HAP-1 (cell line): ENCODE results near the gene TTC23L.
A peak's percentile ranks its signal among the peaks of the same experiment; 100 is the strongest.
"Not testable (repeated sequence)": the region's sequence is repeated elsewhere in the genome, so short reads cannot be mapped to it uniquely, and the experiment has no call there.

Experiments
- DNase-seq, 2 experiments: peaks; one replicate each; pipeline ENCODE4 v3.0.0-alpha.2; 2016 to 2020; ENCODE audit warnings: low spot score in 2 of 2
- H3K27me3 ChIP-seq: fragments of 250-450 bp; sonication (Bioruptor Pico); 2 replicates; pipeline ENCODE4 v1.5.1; 2020; ENCODE audit warnings: low read depth, mild to moderate bottlenecking, moderate library complexity
- H3K36me3 ChIP-seq: fragments of 250-450 bp; sonication (Bioruptor Pico); replicated peaks from 2 replicates; pipeline ENCODE4 v1.5.1; 2020; ENCODE audit warnings: mild to moderate bottlenecking
- H3K4me1 ChIP-seq: fragments of 250-450 bp; sonication (Bioruptor Pico); 2 replicates; pipeline ENCODE4 v1.5.1; 2020; ENCODE audit warnings: mild to moderate bottlenecking
- H3K4me3 ChIP-seq: fragments of 250-450 bp; sonication (Bioruptor Pico); 2 replicates; pipeline ENCODE4 v1.5.1; 2020; ENCODE audit warnings: mild to moderate bottlenecking, moderate library complexity
- H3K9me3 ChIP-seq: fragments of 250-450 bp; sonication (Bioruptor Pico); 2 replicates; pipeline ENCODE4 v1.5.1; 2020; ENCODE audit warnings: mild to moderate bottlenecking, moderate library complexity
- in situ Hi-C: fragments of 300-500 bp; cut with MboI; formaldehyde crosslinking; loops from 3 replicates; pipeline ENCODE4 v1.14.3; 2020; ENCODE audit warnings: low sequenced_read_pairs, inconsistent platforms, mixed read lengths

Gene TTC23L

GRCh38 chr5:34897646-34898045 is 58.7 kb downstream of the TTC23L start:
- H3K27me3 ChIP-seq, result no peaks in the 10 kb centered on the region
- no peak overlapping the region for H3K4me3 ChIP-seq
- in situ Hi-C loops, result loop anchor here (5.0 to 25.0 kb wide), 3 partner anchors 373 to 710 kb away; no protein-coding TSS in a partner anchor
- no peaks in the 10 kb centered on the region; the same call in 1 of the 2 replicates for H3K36me3 ChIP-seq
- no peak for DNase-seq
- no peaks in the 10 kb centered on the region; the same call in 1 of the 2 replicates for H3K4me1 ChIP-seq
- no peaks in the 10 kb centered on the region for H3K9me3 ChIP-seq

DNA sequence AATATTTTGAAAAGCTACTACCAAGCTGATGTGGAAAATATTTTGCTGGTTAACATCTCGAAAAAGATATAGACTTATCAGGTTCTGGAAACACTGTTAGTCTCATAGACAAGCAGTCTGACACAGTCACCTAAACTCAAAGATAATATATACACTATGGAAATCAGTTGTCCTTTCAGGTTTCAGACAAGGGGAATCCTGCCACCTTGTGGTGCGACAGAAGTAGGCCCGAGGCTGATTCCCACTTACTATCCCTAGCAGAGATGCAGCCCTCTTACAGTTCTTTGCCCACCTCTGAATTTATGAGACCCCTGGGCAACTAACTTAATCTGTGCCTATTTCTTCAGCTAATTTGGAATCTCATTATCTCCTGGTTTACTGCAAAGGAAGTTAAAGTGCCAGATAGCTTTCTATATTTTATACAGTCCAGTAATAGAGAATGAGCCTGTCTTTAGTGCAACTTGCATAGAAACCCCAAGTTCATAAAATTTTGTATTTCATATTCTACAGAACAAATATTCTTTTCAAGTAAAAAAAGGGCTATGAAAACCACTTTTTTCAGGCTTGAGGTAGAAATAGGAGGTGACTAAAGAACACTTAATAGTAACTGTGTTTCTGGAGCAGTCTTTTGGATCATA is 59.4 kb downstream of the TTC23L start:
- Histone ChIP-seq H3K36me3 (no peaks in the 10 kb centered on the region; the same call in 1 of the 2 replicates), H3K4me1 (no peaks in the 10 kb centered on the region; the same call in 1 of the 2 replicates), H3K4me3 (no peak overlapping the region), H3K27me3 (no peaks in the 10 kb centered on the region), H3K9me3 (no peaks in the 10 kb centered on the region)
- in situ Hi-C loops, result loop anchor here (5.0 to 25.0 kb wide), 3 partner anchors 374 to 711 kb away; no protein-coding TSS in a partner anchor
- DNase-seq, result peak; percentile 70 to 75

DNA sequence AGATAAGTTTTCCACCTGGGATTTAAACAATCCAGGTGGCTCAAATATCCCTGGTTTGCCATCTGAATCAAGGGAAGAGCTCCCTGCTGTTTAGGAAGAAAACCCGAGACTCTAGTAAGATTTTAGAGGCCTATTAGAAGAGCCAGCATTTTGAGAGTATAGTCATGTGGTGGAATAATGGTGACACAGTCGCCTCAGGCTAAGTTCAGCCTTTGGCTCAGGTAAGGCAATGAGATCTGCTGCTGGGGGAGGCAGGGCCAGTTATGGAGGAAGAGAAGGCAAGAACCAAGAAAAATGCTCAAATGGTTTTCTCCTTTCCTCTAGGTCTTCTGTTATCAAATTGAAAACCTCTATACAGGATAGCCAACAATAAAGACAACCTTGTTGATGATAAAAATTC is 60.1 kb downstream of the TTC23L start:
- Histone ChIP-seq H3K4me1 (no peaks in the 10 kb centered on the region), H3K4me3 (no peak overlapping the region), H3K36me3 (no peaks in the 10 kb centered on the region; the same call in 1 of the 2 replicates), H3K9me3 (no peaks in the 10 kb centered on the region), H3K27me3 (no peaks in the 10 kb centered on the region)
- no peak for DNase-seq
- in situ Hi-C loops, result loop anchor here (5.0 to 25.0 kb wide), 3 partner anchors 374 to 712 kb away; no protein-coding TSS in a partner anchor

- H3K9me3 ChIP-seq, result no peaks in the 10 kb centered on the region
- no peaks in the 10 kb centered on the region for H3K4me1 ChIP-seq
- no peak for DNase-seq
- no peaks in the 10 kb centered on the region for H3K27me3 ChIP-seq
- in situ Hi-C loops, result no loop called here
- no peak overlapping the region for H3K4me3 ChIP-seq
- H3K36me3 ChIP-seq, result peaks cover 5% of the 10 kb centered on the region; the same call in 1 of the 2 replicates
Observed at GRCh38 chr5:34900652-34901051, 61.7 kb downstream of the TTC23L start.

DNA sequence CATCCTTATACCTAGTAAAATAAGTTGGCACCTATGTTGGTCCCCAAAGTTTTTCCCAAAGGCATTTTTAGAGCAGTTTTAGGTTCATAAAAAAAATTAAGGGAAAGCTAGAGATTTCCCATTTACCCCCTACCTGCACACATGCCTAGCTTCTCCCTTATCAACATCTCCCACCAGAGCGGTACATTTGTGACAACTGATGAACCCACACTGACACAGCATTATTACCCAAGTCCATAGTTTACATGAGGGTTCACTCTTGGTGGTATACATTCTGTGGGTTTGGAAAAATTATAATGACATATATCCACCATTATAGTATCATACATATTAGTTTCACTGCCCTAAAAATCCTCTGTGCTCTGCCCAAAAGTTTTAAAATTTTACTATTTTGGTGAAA is 64.3 kb downstream of the TTC23L start:
- no peaks in the 10 kb centered on the region for H3K9me3 ChIP-seq
- in situ Hi-C loops, result no loop called here
- peaks cover 6% of the 10 kb centered on the region; the same call in 1 of the 2 replicates for H3K36me3 ChIP-seq
- no peaks in the 10 kb centered on the region for H3K4me1 ChIP-seq
- no peak overlapping the region for H3K4me3 ChIP-seq
- H3K27me3 ChIP-seq, result no peaks in the 10 kb centered on the region
- DNase-seq, result no peak

DNA sequence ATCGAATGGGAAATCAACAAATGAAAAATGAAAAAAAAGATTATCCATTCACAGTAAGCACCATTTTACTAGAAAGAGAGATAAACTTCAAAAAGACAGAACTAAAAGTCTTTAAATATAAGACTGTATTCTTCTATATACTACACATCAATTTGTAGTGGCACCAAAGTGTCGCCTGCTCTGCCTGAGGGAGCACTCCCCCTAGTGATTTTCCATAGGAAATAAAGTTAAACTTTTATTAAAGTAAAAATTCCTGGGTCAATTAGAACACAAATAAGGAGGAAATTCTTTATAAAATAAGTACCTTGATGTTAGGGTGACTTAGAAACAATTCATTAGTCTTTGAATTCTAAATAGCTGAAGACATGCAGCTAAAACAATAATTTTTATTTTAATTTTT is 66.6 kb downstream of the TTC23L start:
- Histone ChIP-seq H3K4me3 (no peak overlapping the region), H3K4me1 (no peaks in the 10 kb centered on the region), H3K36me3 (peaks cover 23% of the 10 kb centered on the region), H3K27me3 (no peaks in the 10 kb centered on the region), H3K9me3 (no peaks in the 10 kb centered on the region)
- in situ Hi-C loops, result no loop called here
- DNase-seq, result no peak

- in situ Hi-C loops, result no loop called here
- no peak for DNase-seq
- H3K4me3 ChIP-seq, result no peak overlapping the region; the same call in 1 of the 2 replicates
- H3K4me1 ChIP-seq, result peaks cover 10% of the 10 kb centered on the region
- H3K9me3 ChIP-seq, result no peaks in the 10 kb centered on the region
- H3K27me3 ChIP-seq, result no peaks in the 10 kb centered on the region
- peaks cover 40% of the 10 kb centered on the region for H3K36me3 ChIP-seq
Observed at GRCh38 chr5:34913072-34913471, 74.1 kb downstream of the TTC23L start.

GRCh38 chr5:34914671-34915138 is 75.7 kb downstream of the TTC23L start:
- DNase-seq, result peak; percentile 20 to 40
- peaks cover 36% of the 10 kb centered on the region for H3K36me3 ChIP-seq
- H3K27me3 ChIP-seq, result no peaks in the 10 kb centered on the region
- H3K4me1 ChIP-seq, result peaks cover 10% of the 10 kb centered on the region
- in situ Hi-C loops, result no loop called here
- no peaks in the 10 kb centered on the region for H3K9me3 ChIP-seq
- peak overlapping the region; percentile 78 for H3K4me3 ChIP-seq

DNA sequence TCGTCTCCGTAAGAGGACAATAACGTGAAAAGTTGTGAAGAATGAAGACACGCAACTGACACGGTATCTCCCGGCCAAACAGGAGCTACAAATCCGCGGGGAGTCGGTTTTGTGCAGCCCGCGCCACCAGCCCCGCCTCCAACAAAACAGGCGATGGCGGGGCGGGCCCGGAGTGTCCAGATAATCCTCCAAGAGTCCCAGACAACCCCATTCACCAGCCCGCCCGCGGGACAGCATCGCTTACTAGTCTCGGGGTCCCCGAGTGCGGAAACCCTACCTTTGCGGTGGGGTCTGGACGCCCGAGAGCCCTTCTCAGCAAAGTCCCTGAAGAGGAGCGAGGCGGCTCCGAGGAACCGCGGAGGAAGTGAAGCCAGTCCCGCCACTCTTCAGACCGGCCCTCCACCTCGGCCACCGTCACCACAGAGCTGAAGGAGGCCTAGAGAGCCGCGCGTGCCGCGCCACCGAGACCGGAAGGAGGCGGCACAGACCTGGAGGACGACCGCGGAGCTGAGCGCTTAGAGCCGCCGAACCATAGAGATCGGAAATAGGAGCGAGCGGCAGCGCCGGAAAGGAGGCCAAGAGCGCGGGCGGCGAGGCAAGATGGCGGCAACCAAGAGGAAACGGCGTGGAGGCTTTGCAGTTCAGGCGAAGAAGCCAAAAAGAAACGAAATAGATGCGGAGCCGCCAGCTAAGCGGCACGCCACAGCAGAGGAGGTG is 76.3 kb downstream of the TTC23L start, which contains the start of the genes BRIX1 and RAD1:
TSS of gene BRIX1 (plus strand) at position 573 of the 717 bp plus-strand sequence. CDS start at position 601, 28 bp downstream.
TSS of gene RAD1 (minus strand) at position 366 of the 717 bp plus-strand sequence. CDS start 612 bp downstream, outside the sequence.
- in situ Hi-C loops, result no loop called here
- H3K4me3 ChIP-seq, result peak within 1 kb of the TSS; percentile 78
- peaks cover 39% of the 10 kb centered on the region for H3K36me3 ChIP-seq
- peak; percentile 92 to 96 for DNase-seq
- H3K9me3 ChIP-seq, result no peaks in the 10 kb centered on the region
- no peaks in the 10 kb centered on the region for H3K27me3 ChIP-seq
- peaks cover 10% of the 10 kb centered on the region for H3K4me1 ChIP-seq

- DNase-seq, result peak in 1 of 2 experiments; percentile 13
- Histone ChIP-seq H3K4me1 (peaks cover 10% of the 10 kb centered on the region), H3K4me3 (peak overlapping the region; percentile 78), H3K36me3 (peaks cover 43% of the 10 kb centered on the region), H3K9me3 (no peaks in the 10 kb centered on the region), H3K27me3 (no peaks in the 10 kb centered on the region)
- in situ Hi-C loops, result no loop called here
Observed at GRCh38 chr5:34915856-34916192, 76.9 kb downstream of the TTC23L start.

DNA sequence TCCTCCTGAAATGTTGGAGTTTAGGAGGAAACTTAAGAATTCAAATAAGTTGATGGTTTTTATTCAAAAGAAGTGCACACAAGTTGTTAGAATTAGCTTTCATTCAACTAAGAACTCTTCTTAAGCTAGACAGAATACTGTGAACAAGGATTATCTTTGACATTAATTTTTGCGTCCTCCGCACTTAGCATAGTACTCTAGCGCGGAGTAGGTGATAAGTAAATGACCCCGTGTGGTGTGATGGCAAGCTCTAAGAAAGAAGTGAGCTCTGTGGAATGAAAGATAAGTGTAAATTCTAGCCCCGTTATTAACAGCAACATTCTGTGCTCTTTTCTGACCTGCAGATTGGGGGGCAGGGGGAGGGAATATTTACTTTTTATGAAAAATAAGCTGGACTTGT is 77.6 kb downstream of the TTC23L start:
- H3K4me1 ChIP-seq, result peaks cover 10% of the 10 kb centered on the region
- no peaks in the 10 kb centered on the region for H3K27me3 ChIP-seq
- H3K4me3 ChIP-seq, result peak overlapping the region; percentile 78
- H3K9me3 ChIP-seq, result no peaks in the 10 kb centered on the region
- DNase-seq, result no peak
- in situ Hi-C loops, result no loop called here
- peaks cover 43% of the 10 kb centered on the region for H3K36me3 ChIP-seq

DNA sequence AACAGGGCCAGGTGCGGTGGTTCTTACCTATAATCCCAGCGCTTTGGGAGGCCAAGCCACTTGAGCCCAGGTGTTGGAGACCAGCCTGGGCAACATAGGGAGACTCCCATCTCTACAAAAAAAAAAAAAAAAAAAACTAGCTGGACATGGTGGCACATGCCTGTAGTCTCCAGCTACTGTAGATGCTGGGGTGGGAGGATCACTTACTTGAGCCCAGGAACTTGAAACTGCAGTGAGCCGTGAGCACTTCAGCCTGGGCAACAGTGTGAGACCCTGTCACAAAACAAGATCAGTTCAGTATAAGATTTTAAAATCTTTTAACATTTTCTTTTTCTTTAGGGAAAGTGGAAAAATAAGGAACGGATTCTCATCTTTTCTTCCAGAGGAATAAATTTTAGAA is 79.1 kb downstream of the TTC23L start:
- H3K27me3 ChIP-seq, result no peaks in the 10 kb centered on the region
- DNase-seq, result no peak
- H3K4me3 ChIP-seq, result no peak overlapping the region; the same call in 1 of the 2 replicates
- peaks cover 46% of the 10 kb centered on the region for H3K36me3 ChIP-seq
- peaks cover 9% of the 10 kb centered on the region for H3K4me1 ChIP-seq
- in situ Hi-C loops, result no loop called here
- no peaks in the 10 kb centered on the region for H3K9me3 ChIP-seq

DNA sequence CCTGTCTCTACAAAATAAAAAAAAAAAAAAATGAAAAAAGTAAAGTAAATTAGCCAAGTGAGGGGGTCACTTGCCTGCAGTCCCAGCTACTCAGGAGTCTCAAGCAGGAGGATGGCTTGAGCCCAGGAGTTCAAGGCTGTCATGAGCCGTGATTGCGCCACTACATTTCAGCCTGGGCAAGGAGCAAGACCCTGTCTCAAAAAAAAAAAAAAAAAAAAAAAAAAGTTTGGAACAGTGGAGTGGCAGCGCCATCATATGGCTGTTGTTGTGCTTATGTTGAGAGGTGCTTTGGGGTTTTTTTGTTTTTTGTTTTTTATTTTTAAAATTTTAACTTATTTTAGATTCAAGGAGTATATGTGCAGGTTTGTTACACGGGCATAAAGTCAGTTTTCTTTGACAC is 80.1 kb downstream of the TTC23L start:
- H3K36me3 ChIP-seq, result peaks cover 55% of the 10 kb centered on the region
- no peak for DNase-seq

GRCh38 chr5:34923256-34923655 is 84.3 kb downstream of the TTC23L start:
- peaks cover 81% of the 10 kb centered on the region for H3K36me3 ChIP-seq
- in situ Hi-C loops, H3K4me1 ChIP-seq: not testable (repeated sequence)

More for the DNA sequence above, 80.1 kb downstream of the TTC23L start:
- Histone ChIP-seq H3K4me1 (peaks cover 2% of the 10 kb centered on the region; the same call in 1 of the 2 replicates), H3K9me3 (no peaks in the 10 kb centered on the region), H3K27me3 (no peaks in the 10 kb centered on the region), H3K4me3 (no peak overlapping the region)
- in situ Hi-C loops, result no loop called here

More at GRCh38 chr5:34923256-34923655, 84.3 kb downstream of the TTC23L start:
- DNase-seq, H3K4me3 ChIP-seq, H3K9me3 ChIP-seq, H3K27me3 ChIP-seq: not testable (repeated sequence)
